ENCODE data around the gene MTAP. TPM values are rescaled to one million over a fixed set of nuclear protein-coding genes. Genes with fewer than 3 reads are reported as not detected.

MTAP gene
- total and polyA plus RNA-seq, 9 of the 15 experiments (the other 6 are each of a cell fraction or from before 2014, with no cell fraction given), result 0.07 TPM; not detected in 8

DNA sequence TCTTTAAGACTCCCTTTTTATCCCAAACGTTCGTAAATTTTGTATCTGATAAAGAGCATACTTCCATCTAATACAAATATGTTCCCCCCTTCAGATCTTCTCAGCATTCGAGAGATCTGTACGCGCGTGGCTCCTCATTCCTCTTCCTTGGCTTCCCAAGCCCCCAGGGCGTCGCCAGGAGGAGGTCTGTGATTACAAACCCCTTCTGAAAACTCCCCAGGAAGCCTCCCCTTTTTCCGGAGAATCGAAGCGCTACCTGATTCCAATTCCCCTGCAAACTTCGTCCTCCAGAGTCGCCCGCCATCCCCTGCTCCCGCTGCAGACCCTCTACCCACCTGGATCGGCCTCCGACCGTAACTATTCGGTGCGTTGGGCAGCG, 171.9 kb downstream of the MTAP start:
- CTCF ChIA-PET (ENCODE audit: low intra/inter-chr PET ratio), result no interaction called here
- POLR2A ChIA-PET, result no interaction called here

More for the DNA sequence above, 171.9 kb downstream of the MTAP start:
- H3K4me3 ChIP-seq, result no peak overlapping the region
- no peaks in the 10 kb centered on the region for H3K79me2 ChIP-seq (ENCODE audit: control insufficient read depth, insufficient read depth, low read length)
- no peaks in the 10 kb centered on the region for H3K9me1 ChIP-seq (ENCODE audit: control insufficient read depth, insufficient read depth, low read length)
- no peaks in the 10 kb centered on the region for H3K9me3 ChIP-seq (replicated peaks; ENCODE audit: control insufficient read depth, insufficient read depth, low read depth, low read length)
- H3K27me3 ChIP-seq (ENCODE audit: control insufficient read depth in 2 of 2, insufficient read depth in 2 of 2, low read length in 2 of 2), result no peaks in the 10 kb centered on the region
- no peak overlapping the region for H2AFZ ChIP-seq (ENCODE audit: low read depth, low read length)
- intact Hi-C loops (cut with micrococcal nuclease) (no loop called here), in situ Hi-C loops (cut with MboI) (no loop called here)
- ATAC-seq (no peak), DNase-seq (ENCODE audit: extremely low read depth in 1 of 4, low spot score in 3 of 4) (no peak), FAIRE-seq (no peak)
- H3K4me2 ChIP-seq (ENCODE audit: insufficient read depth, low read length), result no peak overlapping the region
- TF ChIP-seq ZFX (CRISPR knock-in tag; IDR thresholded peaks at IDR 0.05) (no peak), PHF20 (IDR thresholded peaks at IDR 0.05; ENCODE audit: partially characterized antibody) (no peak), SMAD3 (CRISPR knock-in tag; conservative IDR thresholded peaks at IDR 0.05) (no peak), ZNF75A (CRISPR knock-in tag; IDR thresholded peaks at IDR 0.05) (no peak), PATZ1 (CRISPR knock-in tag; IDR thresholded peaks at IDR 0.05; ENCODE audit: borderline replicate concordance) (no peak), MYBL2 (IDR thresholded peaks at IDR 0.05; ENCODE audit: low read depth) (no peak), MYBL2 (CRISPR knock-in tag; IDR thresholded peaks at IDR 0.05; ENCODE audit: borderline replicate concordance) (no peak), POLR2AphosphoS2 (IDR thresholded peaks at IDR 0.05; ENCODE audit: low read length) (no peak), THRAP3 (IDR thresholded peaks at IDR 0.05; ENCODE audit: borderline replicate concordance) (no peak), BRD4 (IDR thresholded peaks at IDR 0.05) (no peak), ATF2 (CRISPR knock-in tag; IDR thresholded peaks at IDR 0.05) (no peak), CHD4 (IDR thresholded peaks at IDR 0.05; ENCODE audit: insufficient read depth, insufficient replicate concordance, low read depth, low read length, poor library complexity, severe bottlenecking) (no peak), ZNF280B (CRISPR knock-in tag; IDR thresholded peaks at IDR 0.05) (no peak), KLF1 (tag; IDR thresholded peaks at IDR 0.05) (no peak), SP1 (CRISPR knock-in tag; IDR thresholded peaks at IDR 0.05) (no peak), POLR2H (tag; IDR thresholded peaks at IDR 0.05; ENCODE audit: low read depth) (no peak)
- no peak overlapping the region for H3K27ac ChIP-seq (ENCODE audit: extremely low read depth, low read depth, low read length)
- H3K4me1 ChIP-seq (replicated peaks in 1 of 2; ENCODE audit: control insufficient read depth in 2 of 2, insufficient read depth in 2 of 2, low read length in 2 of 2), result no peaks in the 10 kb centered on the region
- no peaks in the 10 kb centered on the region for H4K20me1 ChIP-seq (replicated peaks; ENCODE audit: control insufficient read depth, insufficient read depth, low read length)
- H3K9ac ChIP-seq (ENCODE audit: insufficient read depth in 1 of 2, low read depth in 2 of 2, low read length in 2 of 2), result no peak overlapping the region
- no peaks in the 10 kb centered on the region for H3K36me3 ChIP-seq (ENCODE audit: control insufficient read depth, insufficient read depth, low read length)
- WGBS (ENCODE audit: insufficient coverage, low coverage, missing lambda C conversion rate), result no CpG with 5 or more reads among the region's 21 CpGs
- no TSS peak for BruUV-seq (replicated peaks)
